Tibial nerve (tissue), 4 donors: Measurements from ENCODE around the gene OTUD6A. TPM values are rescaled to one million over a fixed set of nuclear protein-coding genes. Genes with fewer than 3 reads are reported as not detected.
A peak's percentile ranks its signal among the peaks of the same experiment; 100 is the strongest.

Experiments used
- DNase-seq, 2 donors: peaks; one replicate each; pipeline ENCODE4 v3.0.0-alpha.2; 2019; ENCODE audit warnings: low spot score in 2 of 2
- H3K27ac ChIP-seq, 4 donors: fragments of 200-600 bp; sonication (generic) in 3 of 4; one replicate each; pipeline ENCODE4 v1.5.1; 2017 to 2019; ENCODE audit warnings: mild to moderate bottlenecking in 1 of 4
- H3K27me3 ChIP-seq, 2 donors: fragments of 200-600 bp; sonication (generic) in 1 of 2; one replicate each; pipeline versions ENCODE4 v1.5.1 to v1.6.0; 2017 to 2019
- H3K36me3 ChIP-seq, 3 donors: fragments of 200-600 bp; sonication (generic); one replicate each; pipeline ENCODE4 v1.5.1; 2018 to 2019
- H3K4me1 ChIP-seq, 4 donors: fragments of 200-600 bp; sonication (generic) in 3 of 4; one replicate each; pipeline ENCODE4 v1.5.1; 2017 to 2019
- H3K4me3 ChIP-seq, 4 donors: fragments of 200-600 bp; sonication (generic) in 3 of 4; one replicate each; pipeline ENCODE4 v1.5.1; 2017 to 2019; ENCODE audit warnings: mild to moderate bottlenecking in 1 of 4, moderate library complexity in 1 of 4
- H3K9me3 ChIP-seq, 4 donors: fragments of 200-600 bp; sonication (generic) in 3 of 4; one replicate each; pipeline ENCODE4 v1.5.1; 2017 to 2019
- CTCF ChIP-seq, 5 experiments: fragments of 200-600 bp in 3 of 5; fragments of 450-650 bp in 2 of 5; sonication (generic) in 3 of 5; IDR thresholded peaks; one replicate each; pipeline ENCODE4 v1.5.1; 2016 to 2019; ENCODE audit warnings: antibody characterized with exemption in 5 of 5, mild to moderate bottlenecking in 3 of 5, moderate library complexity in 2 of 5
- EP300 ChIP-seq, 2 donors: sonication (generic); formaldehyde crosslinking; IDR thresholded peaks; one replicate each; pipeline ENCODE4 v1.6.1; 2017; ENCODE audit warnings: antibody characterized with exemption in 2 of 2, mild to moderate bottlenecking in 1 of 2
- POLR2A ChIP-seq, 2 donors: fragments of 450-650 bp; IDR thresholded peaks; one replicate each; pipeline ENCODE4 v1.6.1; 2017; ENCODE audit warnings: antibody characterized with exemption in 2 of 2, mild to moderate bottlenecking in 2 of 2, moderate library complexity in 2 of 2
- WGBS, 2 donors: methylation state at CpG; one replicate each; pipeline ENCODE4 v1.1.5; 2018; 5-methylcytosine and 5-hydroxymethylcytosine counted together
- total RNA-seq, 4 donors: library from RNA; depleted of rRNA; stranded (reverse); fragments of >200 nt; gene quantifications; one replicate each; pipeline ENCODE4 v1.1.0, GENCODE V29; 2016

OTUD6A gene
- total RNA-seq, 4 donors from 2014 or later: not detected

GRCh38 chrX:70084592-70085240 lies 22.5 kb downstream of the OTUD6A start:
- Histone ChIP-seq H3K27me3 (peaks cover 0 to 15% of the 10 kb centered on the region in 2 donors), H3K27ac (no peak overlapping the region), H3K9me3 (no peaks in the 10 kb centered on the region), H3K4me1 (peaks cover 0 to 8% (median 0%) of the 10 kb centered on the region in 4 donors), H3K4me3 (no peak overlapping the region), H3K36me3 (no peaks in the 10 kb centered on the region)
- TF ChIP-seq POLR2A (IDR thresholded peaks at IDR 0.05): no peak
- TF ChIP-seq EP300 (IDR thresholded peaks at IDR 0.05): no peak
- no peak for TF ChIP-seq CTCF (IDR thresholded peaks at IDR 0.05)
- 74 to 75% methylated on average over 5 of the region's 5 CpGs for WGBS, 2 donors
- no peak for DNase-seq

DNA sequence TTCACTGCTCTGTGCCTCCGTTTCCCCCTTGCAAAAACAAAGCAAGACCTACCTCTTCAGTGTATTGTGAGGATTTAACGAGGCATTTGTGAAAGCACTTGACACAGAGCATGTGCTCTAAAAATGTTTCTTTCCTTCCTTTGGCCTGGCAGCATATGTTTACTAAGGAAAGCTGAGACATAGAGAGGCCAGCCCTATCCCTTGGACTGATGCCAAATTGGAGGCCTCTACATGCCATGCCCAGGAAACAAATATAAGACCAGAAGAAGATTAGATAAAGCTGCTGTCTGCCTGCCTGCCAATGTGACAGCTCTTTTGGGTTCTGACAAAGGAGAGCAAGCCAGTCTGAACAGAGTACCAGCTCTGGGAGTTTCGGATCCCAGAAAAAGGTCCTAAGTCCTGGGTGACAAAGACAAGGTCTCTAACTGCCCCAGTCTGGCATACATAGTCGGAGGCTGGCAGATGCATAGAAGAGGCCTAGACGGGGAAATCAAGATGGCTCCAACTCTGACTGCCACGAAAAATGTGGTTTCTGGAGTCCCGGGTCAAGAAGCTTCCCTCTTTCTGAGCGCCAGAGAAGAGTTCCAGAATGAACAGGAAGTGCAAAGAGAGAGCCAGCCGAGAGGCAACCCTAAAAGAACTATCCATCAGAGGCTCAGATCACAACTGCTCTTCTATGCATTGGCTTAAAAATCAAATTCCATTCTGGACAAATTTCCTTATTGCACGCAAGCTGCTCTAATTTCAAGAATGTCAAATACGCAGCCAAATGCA lies 25.8 kb downstream of the OTUD6A start:
- Histone ChIP-seq H3K27me3 (peaks cover 0 to 3% of the 10 kb centered on the region in 2 donors), H3K27ac (no peak overlapping the region), H3K9me3 (no peaks in the 10 kb centered on the region), H3K36me3 (no peaks in the 10 kb centered on the region), H3K4me1 (peaks cover 0 to 8% (median 0%) of the 10 kb centered on the region in 4 donors), H3K4me3 (no peak overlapping the region)
- WGBS, 2 donors: 45 to 47% methylated on average over 8 to 11 of the region's 11 CpGs
- TF ChIP-seq POLR2A (IDR thresholded peaks at IDR 0.05) (no peak), CTCF (IDR thresholded peaks at IDR 0.05) (no peak), EP300 (IDR thresholded peaks at IDR 0.05) (no peak)
- DNase-seq: peak in 1 of 2 donors; percentile 4

- Histone ChIP-seq H3K27me3 (peaks cover 0 to 8% of the 10 kb centered on the region in 2 donors), H3K36me3 (no peaks in the 10 kb centered on the region), H3K4me3 (no peak overlapping the region), H3K4me1 (peaks cover 0 to 8% (median 0%) of the 10 kb centered on the region in 4 donors), H3K27ac (no peak overlapping the region), H3K9me3 (no peaks in the 10 kb centered on the region)
- DNase-seq: no peak
- no peak for TF ChIP-seq POLR2A (IDR thresholded peaks at IDR 0.05)
- TF ChIP-seq EP300 (IDR thresholded peaks at IDR 0.05): no peak
- TF ChIP-seq CTCF (IDR thresholded peaks at IDR 0.05): no peak
Observed at GRCh38 chrX:70088751-70089150, 26.5 kb downstream of the OTUD6A start.

DNA sequence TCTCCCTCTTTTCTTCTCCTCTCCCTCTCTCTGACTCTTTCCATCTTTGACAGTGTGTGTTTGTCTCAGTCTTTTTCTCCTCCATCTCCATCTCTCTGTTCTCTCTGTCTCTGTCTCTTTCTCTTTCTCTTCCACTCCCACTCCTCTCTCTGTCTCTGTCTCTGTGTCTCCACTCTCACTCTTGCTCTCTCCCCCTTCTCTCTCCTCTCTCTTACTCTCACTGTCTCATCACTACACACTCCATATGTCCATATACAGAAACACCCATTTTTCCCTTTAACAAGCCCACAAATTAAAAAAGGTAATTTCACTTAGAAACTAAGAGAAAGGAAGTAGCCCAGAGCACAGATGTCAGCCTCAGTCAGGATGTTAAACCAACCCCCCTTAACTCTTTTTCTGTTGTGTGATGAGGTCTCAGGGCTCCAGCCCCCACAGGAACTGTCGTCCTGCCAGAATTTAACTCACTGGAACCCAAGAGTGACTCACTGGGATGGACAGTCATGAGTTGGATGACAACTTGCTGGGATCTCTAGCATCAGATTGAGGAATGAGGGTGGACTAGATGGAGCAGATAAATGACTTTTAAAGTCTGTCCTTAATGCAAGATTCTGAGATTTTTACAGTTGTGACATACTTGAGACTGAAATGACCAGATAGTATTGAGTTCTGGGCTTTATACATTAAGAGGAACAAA lies 27.5 kb downstream of the OTUD6A start:
- peaks cover 0 to 8% of the 10 kb centered on the region in 2 donors for H3K27me3 ChIP-seq
- H3K27ac ChIP-seq: no peak overlapping the region
- H3K4me1 ChIP-seq: peaks cover 0 to 8% (median 0%) of the 10 kb centered on the region in 4 donors
- no peaks in the 10 kb centered on the region for H3K9me3 ChIP-seq
- TF ChIP-seq EP300 (IDR thresholded peaks at IDR 0.05) (no peak), CTCF (IDR thresholded peaks at IDR 0.05) (no peak), POLR2A (IDR thresholded peaks at IDR 0.05) (no peak)
- no peak overlapping the region for H3K4me3 ChIP-seq
- no peaks in the 10 kb centered on the region for H3K36me3 ChIP-seq
- DNase-seq: no peak
- WGBS, 2 donors: 0 to 24% methylated on average over 1 of the region's 1 CpG
